Neural crest cell (in vitro differentiated cells): ENCODE measurements around the gene IER3. TPM values are rescaled to one million over a fixed set of nuclear protein-coding genes. Genes with fewer than 3 reads are reported as not detected.
A peak's percentile ranks its signal among the peaks of the same experiment; 100 is the strongest.

ENCODE experiments used
- DNase-seq: peaks from one replicate; pipeline ENCODE4 v3.0.0; 2021; ENCODE audit warnings: low read depth, mixed read lengths, low spot score
- H3K27ac Mint-ChIP-seq: one replicate; pipeline ENCODE4 v1.8.0; 2021; ENCODE audit warnings: mild to moderate bottlenecking, mixed read lengths; ENCODE audit not compliant: unreplicated experiment
- H3K27me3 Mint-ChIP-seq: 2 replicates; pipeline ENCODE4 v1.8.0; 2021; ENCODE audit warnings: low read depth, mild to moderate bottlenecking, mixed read lengths
- H3K36me3 Mint-ChIP-seq: 2 replicates; pipeline ENCODE4 v1.8.0; 2021; ENCODE audit warnings: low read depth, mild to moderate bottlenecking, mixed read lengths
- H3K4me1 Mint-ChIP-seq: 2 replicates; pipeline ENCODE4 v1.8.0; 2021; ENCODE audit warnings: mixed read lengths
- H3K4me3 Mint-ChIP-seq: one replicate; pipeline ENCODE4 v1.8.0; 2021; ENCODE audit warnings: mild to moderate bottlenecking, mixed read lengths
- H3K9me3 Mint-ChIP-seq: 2 replicates; pipeline ENCODE4 v1.8.0; 2021; ENCODE audit warnings: mixed read lengths
- total RNA-seq: library from RNA; stranded (reverse); gene quantifications from 2 replicates; pipeline ENCODE4 v1.2.1, GENCODE V29; 2021
- TF ChIP-seq, protein P1 (sequence below): fragments of 200-600 bp; sonication (generic); conservative IDR thresholded peaks from 2 replicates; pipeline ENCODE4 v1.5.0; 2021; ENCODE audit warnings: antibody characterized with exemption, mild to moderate bottlenecking

The IER3 gene
- total RNA-seq, 1 donor from 2014 or later: 6.3 TPM

DNA sequence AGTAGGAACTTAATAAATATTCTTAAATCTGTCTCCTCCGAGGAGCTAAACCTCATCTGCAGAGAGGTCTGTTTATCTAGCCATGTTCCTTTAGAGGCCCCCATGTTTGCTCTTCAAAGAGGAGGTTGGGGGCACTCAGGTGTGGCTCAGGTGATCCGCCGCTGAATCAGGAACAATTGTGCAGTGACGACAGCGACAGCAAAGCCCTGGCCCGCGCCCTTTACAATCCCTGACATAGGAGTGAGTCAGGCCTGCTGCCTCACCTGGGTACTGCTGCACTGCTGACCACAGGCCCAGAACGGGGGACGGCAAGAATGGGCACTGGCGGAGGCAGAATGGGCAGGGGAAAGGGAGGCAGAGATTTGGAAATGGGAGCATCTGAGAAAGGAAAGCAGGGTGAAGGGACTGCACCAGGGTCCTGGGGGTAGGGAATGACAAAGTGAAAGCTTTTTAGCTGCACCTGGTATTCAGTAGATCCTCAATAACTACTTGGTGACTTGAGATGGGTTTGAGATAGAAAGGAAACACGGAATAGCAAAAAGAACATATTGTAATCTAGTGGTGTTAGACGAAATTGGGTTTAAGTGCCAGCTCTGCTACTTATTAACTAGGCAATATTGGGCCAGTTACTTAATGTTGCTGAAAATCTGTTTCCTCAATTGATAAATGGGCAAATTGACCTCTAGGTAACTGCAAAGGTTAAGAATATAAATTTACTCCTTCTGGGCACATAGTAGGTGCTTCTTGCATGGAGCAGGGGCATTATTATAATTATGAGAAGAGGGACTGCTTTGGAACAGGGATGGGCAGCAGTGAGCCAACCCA lies 5.4 kb upstream of the IER3 start:
- Mint-ChIP-seq H3K36me3 (no peaks in the 10 kb centered on the region), H3K4me1 (peaks cover 10% of the 10 kb centered on the region), H3K27ac (no peak overlapping the region), H3K9me3 (no peaks in the 10 kb centered on the region), H3K27me3 (no peaks in the 10 kb centered on the region), H3K4me3 (no peak overlapping the region)
- DNase-seq: no peak
- TF ChIP-seq, protein P1, sequence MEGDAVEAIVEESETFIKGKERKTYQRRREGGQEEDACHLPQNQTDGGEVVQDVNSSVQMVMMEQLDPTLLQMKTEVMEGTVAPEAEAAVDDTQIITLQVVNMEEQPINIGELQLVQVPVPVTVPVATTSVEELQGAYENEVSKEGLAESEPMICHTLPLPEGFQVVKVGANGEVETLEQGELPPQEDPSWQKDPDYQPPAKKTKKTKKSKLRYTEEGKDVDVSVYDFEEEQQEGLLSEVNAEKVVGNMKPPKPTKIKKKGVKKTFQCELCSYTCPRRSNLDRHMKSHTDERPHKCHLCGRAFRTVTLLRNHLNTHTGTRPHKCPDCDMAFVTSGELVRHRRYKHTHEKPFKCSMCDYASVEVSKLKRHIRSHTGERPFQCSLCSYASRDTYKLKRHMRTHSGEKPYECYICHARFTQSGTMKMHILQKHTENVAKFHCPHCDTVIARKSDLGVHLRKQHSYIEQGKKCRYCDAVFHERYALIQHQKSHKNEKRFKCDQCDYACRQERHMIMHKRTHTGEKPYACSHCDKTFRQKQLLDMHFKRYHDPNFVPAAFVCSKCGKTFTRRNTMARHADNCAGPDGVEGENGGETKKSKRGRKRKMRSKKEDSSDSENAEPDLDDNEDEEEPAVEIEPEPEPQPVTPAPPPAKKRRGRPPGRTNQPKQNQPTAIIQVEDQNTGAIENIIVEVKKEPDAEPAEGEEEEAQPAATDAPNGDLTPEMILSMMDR: no peak

DNA sequence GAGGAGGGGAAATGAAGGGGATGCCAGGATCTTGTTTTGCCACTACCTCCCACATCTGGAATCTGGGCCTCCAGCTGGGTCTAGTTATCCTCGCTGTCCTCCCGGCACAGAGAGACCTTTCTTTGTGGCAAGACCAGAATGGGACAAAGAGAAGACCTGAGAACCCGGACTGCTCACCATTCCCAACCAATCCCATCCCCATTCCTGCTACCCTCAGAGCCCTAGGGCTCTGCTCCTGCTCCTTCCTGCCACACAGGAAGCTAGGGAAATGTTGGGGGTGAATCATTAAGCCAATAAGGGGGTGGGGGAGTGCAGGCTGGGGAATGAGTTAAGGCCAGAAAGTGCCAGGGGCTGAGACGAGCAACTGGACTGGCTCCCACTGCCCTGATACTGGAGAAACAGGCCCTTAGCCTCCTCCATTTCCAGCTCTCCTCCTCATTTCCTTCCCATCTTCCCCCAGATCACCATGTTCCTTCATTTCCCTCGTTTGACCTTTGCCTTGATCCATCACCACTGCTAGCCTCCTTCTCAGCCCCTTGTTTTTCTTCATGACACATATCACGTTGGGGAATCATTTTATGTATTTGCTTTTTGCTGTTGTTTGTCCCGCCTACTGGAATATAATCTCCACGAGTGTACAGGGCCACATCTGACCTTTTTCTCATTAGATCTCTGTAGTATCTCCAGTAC lies 4.6 kb upstream of the IER3 start:
- Mint-ChIP-seq H3K36me3 (no peaks in the 10 kb centered on the region), H3K27me3 (peaks cover 5% of the 10 kb centered on the region), H3K4me1 (peaks cover 14% of the 10 kb centered on the region), H3K27ac (no peak overlapping the region), H3K9me3 (no peaks in the 10 kb centered on the region), H3K4me3 (no peak overlapping the region)
- DNase-seq: no peak
- TF ChIP-seq, protein P1: no peak

DNA sequence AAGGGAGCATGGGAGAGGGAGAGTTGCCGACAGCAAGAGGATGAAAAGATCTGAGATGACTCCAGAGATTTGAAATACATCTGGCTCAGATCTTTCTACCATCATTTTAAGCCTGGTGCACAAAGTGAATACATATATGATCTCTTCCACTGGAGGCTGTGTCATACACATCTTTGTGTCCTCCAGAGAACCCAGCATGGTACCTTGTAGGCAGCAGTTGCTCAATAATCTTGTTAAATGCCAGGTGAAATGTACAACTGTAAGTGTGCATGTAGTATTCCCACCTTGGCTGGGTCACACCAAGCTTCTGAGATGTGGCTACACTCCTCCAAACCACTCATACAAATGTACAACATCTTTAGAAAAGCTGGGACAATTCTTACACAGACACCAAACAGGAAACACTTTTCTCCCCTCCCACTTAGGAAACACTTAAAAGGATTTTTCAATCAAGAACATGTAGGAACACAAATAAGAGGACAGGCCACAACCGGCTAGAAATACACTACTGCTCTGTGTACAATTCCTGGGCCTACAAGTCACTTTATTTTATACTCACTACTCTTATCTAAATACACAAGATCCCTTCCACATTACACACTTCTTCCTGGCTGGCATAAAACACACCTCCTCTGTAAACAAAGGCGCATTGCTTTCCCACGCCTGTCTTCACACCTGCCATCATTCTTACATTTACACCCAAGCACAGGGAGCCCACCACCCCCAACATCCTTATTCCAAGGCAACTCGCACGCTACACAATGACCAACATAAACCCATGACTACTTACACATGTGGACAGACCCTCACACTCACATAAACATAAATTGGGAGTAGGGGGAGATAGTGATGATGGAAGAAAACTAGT lies 3.8 kb upstream of the IER3 start:
- no peak for DNase-seq
- TF ChIP-seq, protein P1: no peak
- H3K36me3 Mint-ChIP-seq: no peaks in the 10 kb centered on the region
- H3K27ac Mint-ChIP-seq: peak overlapping the region; percentile 36
- peaks cover 13% of the 10 kb centered on the region for H3K27me3 Mint-ChIP-seq
- peaks cover 22% of the 10 kb centered on the region for H3K4me1 Mint-ChIP-seq
- H3K9me3 Mint-ChIP-seq: no peaks in the 10 kb centered on the region
- H3K4me3 Mint-ChIP-seq: no peak overlapping the region

DNA sequence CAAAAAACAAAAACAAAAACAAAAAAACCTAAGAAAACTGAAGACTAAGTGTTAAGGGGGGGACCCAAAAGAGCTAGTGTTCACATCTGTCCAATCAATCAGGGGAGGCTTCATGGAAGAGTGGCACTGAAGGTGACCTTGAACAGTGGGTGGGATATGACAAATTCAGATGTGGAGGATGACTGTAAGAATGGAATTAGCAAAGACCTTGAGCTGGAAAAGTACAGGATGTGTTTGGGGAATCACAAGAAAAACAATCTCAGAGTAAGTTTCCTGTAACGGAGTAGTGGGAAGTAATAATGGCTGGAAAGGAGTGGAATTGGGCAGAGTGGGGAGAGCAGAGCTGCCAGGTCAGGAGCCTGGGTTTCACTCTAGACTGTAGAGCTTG lies 2.9 kb upstream of the IER3 start:
- H3K4me1 Mint-ChIP-seq: peaks cover 25% of the 10 kb centered on the region
- TF ChIP-seq, protein P1: no peak
- peak overlapping the region; percentile 50 for H3K4me3 Mint-ChIP-seq
- DNase-seq: no peak
- H3K27ac Mint-ChIP-seq: no peak overlapping the region
- peaks cover 15% of the 10 kb centered on the region for H3K27me3 Mint-ChIP-seq
- H3K36me3 Mint-ChIP-seq: no peaks in the 10 kb centered on the region
- H3K9me3 Mint-ChIP-seq: no peaks in the 10 kb centered on the region
